CD4-positive, alpha-beta T cell treated with Interleukin-17A for 4 hours (primary cell): ENCODE data around the gene C5.

Source experiments
- DNase-seq: peaks from one replicate; pipeline ENCODE4 v3.0.0-alpha.2; 2020; ENCODE audit warnings: mixed read lengths

Gene C5

GRCh38 chr9:120905315-120906164, 144.5 kb downstream of the C5 start:
- DNase-seq = peak; percentile 73

DNA sequence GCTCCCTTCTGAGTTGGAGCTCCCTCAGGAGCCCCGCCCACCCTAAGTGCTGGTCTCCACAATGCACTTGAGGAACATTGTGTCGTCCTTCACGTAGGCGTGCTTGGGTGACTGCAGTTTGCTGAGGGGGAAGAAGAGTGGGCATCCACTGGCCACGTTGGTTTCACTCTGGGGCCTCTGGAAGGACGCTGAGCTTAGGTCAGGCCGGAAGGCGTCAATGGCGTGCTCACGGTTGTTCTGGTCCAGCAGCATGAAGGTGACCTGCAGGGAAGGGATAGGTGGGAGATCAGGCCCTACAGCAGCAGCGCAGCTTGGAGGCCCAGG, 145.1 kb downstream of the C5 start:
- peak; percentile 22 for DNase-seq

GRCh38 chr9:120904061-120904977, 145.8 kb downstream of the C5 start:
- DNase-seq = peak; percentile 83

DNA sequence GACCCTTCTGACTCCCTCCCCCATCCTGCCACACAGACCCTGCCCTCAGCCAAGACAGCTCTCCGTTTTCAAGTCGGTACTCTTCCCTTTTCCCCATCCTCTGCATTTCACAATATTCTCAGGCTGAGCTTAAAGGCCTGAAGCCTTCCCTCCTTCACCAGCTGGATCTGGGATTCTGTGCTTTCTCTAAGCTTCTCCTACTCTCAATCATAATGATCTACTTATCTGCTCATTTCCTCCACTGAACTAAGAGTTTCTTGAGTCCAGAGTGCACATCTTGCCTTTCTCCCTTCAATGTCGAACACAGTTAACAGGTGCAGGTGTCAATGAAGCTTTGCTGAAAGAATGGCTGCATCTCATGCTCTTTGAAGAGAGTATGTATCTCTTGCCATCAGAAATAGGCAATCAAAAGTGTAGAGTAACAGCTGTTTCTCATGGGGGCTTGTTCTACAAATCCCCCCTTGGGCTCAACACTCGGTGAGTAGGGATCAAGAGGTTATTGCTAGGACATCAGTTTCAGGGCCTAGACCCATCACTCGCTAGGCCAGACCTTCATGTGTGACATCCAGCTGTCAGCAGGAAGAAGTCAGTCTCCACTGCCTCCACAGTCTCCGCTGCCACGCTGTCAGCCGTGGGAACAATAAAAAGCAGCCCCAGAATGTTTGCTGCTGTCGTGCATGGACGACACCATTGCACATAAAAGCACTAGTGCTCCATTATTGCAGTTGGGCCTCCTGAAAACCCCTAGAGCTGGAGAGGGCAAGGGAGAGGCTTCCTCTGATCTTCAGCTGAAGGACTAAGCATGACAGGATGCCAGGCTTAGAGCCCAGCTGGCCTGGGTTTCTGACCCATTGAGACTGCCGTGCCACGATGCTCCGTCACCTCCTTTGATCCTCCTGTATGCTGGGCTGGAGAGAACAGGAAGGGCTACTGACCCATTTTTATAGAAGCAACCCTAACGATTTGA, 147.2 kb downstream of the C5 start:
- DNase-seq = peak; percentile 43
